HEK293T (cell line): ENCODE data around the gene FAM217B.

Source experiments
- FOXA1 ChIP-seq: fragments of 450-650 bp; IDR thresholded peaks from 2 replicates; pipeline ENCODE4 v1.6.1; 2016; ENCODE audit warnings: mild to moderate bottlenecking
- HDGF ChIP-seq: fragments of 450-650 bp; IDR thresholded peaks from 2 replicates; pipeline ENCODE4 v1.6.1; 2017; ENCODE audit warnings: antibody characterized with exemption, borderline replicate concordance
- TF ChIP-seq, protein P1 (sequence below): fragments of 450-650 bp; IDR thresholded peaks from 2 replicates; pipeline ENCODE4 v1.6.1; 2016

DNA sequence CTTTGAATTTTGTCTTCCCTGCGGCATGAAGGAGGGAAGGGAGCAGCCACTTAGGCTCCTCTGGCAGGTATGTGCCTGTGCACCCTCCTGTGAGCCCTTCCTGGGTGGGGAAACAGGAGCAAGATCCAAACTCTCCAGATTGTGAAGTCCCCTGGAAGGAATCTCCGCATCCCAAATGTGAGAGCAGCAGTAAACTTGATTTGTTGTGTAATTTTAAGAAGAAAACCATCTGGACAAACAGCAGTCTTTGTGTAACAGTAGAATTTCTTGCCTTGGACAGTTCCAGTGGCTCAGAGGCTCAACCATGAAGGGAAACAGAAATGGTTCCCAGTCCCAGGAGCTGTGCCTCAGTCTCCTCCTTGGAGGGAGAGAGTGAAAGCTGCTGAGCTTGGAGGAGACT is 57.7 kb downstream of the FAM217B start:
- TF ChIP-seq, protein P1, sequence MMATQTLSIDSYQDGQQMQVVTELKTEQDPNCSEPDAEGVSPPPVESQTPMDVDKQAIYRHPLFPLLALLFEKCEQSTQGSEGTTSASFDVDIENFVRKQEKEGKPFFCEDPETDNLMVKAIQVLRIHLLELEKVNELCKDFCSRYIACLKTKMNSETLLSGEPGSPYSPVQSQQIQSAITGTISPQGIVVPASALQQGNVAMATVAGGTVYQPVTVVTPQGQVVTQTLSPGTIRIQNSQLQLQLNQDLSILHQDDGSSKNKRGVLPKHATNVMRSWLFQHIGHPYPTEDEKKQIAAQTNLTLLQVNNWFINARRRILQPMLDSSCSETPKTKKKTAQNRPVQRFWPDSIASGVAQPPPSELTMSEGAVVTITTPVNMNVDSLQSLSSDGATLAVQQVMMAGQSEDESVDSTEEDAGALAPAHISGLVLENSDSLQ: no peak
- no peak for TF ChIP-seq HDGF
- no peak for TF ChIP-seq FOXA1
